GM21619 (cell line): Measurements from ENCODE around the gene TRPM3.

ENCODE experiments used
- ATAC-seq: cut with Tn5 transposase; IDR thresholded peaks from one replicate; pipeline ENCODE4 v1.9.1; 2021; ENCODE audit not compliant: unreplicated experiment

TRPM3 gene

DNA sequence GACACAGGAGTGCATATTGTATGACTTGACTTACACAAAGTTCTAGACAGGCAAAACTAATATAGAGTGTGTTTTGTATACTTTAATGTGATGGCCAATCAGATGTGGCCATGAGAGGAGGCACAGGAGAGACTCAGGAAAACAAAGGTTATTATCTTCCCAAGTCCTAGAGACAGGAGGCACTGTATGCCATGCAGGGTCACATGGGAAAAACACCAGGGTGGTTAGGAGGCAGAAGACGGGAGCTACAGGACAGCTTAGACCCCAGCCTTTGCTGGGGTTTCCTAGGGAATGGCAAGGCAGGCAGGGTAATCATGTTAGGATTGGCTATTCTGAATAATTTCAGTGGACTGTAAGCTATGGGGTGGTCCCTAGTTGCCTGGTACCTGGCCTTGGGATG, 16.2 kb downstream of the TRPM3 start:
- ATAC-seq, result no peak

DNA sequence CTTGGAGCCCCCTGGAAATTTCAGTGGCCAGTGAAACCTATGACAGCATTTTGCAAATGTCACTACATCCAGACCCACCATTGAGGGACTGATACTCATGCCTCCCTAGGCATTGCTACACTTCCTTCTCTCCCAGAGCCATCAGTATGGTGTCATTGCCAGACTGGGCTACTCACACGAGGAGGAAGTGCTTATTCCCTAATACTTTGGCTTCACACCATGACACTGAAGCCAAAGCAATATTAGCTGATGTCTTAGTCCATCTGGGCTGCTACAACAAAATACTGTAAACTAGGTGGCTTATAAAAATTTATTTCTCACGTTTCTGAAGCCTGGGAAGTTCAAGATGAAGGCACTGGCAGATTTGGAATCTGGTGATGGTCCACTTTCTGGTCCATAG, 22.6 kb downstream of the TRPM3 start:
- ATAC-seq, result no peak

DNA sequence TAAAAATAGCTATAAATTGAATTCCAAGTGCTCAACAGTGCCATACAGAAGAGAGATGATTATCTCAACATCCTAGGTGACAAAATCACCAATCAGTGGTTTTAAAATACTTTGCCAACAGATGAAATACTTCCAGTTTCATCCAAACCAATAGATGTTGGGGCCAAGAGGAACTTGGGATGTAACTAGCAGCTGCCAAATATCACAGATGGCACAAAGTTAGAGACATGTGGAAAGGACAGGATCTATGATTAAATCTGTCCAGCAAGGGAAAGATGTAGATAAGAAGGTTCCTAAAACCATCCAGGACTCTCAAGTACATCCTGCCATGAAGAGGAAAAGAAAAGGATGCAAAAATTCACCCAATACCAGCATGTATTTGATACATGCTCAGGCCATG, 23.8 kb downstream of the TRPM3 start:
- ATAC-seq, result no peak

DNA sequence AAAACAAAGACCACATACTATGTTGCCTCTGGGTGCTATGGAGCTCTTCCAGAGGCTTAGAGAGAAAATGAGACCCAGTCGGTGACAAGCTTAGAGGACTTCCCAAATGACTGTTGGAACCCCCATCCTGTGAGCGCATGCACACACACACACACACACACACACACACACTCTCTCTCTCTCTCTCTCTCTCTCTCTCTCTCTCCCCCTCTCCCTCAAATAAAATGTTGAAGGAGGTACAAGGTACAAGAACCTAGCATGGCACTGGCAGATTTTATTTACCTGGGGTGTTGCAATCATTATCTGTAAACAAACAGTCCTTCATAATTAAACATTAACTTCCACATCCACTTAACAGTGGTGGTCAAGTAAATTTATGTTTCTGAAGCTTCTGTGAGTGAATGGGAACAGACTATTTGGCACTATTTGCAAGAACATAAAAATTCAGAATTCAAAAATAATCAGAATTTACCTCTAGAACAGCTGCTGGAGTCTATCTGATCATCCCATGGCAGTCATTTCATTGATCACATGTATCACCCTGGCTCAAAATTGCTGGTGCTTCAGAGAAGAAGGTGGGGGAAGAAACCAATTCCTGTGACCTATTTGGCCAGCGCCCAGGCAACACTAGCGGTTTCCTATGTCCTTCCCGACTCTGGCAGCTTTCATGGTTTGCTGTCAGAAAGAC, 24.9 kb downstream of the TRPM3 start:
- no peak for ATAC-seq

DNA sequence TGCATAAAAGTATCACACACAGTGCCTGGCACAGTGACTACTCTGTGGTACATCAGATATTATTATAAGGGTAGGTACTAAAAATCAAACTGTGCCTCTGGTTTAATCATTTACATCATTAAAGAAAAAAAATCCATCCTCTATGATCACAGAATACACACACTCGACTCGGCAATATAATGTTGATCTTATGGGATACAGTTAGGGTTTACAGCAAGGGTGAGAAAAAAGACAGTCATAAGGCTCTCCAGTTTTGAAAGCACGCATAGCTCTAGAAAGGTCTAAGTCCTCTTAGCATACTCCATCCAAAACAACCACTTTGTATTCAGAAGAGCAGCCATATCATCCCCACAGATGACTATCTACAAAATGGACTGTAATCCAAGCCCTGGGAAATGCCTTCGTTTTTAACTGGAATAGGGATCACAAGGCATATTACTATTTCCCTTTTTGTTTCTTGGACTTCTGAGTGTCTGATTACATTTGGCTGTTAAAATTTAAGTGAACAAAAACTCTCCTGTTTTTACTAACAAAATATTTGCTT, 26.6 kb downstream of the TRPM3 start:
- no peak for ATAC-seq

DNA sequence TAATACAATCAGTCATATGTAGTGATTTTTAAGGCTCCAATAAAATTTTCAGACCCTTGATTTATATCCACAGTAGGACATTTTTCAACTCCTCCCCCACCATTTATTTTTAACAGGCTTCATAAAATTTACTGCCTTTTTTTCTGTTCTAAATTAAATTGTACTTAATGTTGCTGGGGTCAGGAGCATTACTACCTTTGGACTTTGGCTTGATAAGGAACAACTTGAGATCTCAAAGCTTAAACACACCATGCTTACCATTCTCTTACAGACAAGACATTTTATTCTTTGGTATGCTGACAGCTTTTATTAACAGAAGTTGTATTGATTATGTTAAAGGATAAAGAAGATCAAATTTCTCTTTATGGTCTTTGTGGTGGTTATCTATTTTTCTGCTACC, 30.5 kb downstream of the TRPM3 start:
- ATAC-seq, result no peak

DNA sequence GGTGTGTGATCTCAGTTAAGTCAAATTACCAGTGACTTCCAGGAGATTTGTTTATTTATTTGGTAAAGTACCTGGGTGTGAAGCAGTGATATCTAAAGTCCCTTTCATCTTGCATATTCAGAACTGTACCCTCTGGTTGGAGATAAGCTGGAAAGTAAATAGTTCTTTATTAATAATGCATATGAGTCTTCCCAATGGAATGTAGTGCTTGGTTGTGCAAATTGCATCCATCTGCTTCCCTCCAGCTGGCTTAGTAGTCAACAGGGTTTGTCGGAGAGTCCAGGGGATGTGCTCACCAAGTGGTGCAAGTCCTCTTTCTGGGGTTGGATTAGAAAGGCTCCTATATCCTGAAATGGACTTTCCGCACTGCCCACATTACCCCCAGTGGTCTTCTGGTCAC, 42.0 kb downstream of the TRPM3 start:
- no peak for ATAC-seq

DNA sequence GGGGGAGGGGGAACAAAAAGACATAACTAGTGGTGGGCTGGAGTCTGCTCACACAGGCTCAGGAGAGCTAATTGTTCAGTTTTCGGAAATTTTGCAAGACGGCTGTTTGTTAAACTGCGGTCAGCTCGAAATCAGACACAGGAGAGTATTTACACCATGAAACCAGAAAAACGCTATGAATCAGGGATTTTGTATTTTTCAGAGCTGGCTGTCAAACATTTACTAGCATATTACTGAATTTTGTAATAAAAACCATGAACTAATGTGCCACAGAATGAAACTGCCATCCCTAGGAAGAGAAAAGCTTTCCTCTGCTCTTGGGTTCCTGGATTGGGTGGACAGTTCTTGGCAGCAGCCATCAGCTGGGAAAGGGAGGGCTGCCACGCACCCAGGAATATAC, 45.3 kb downstream of the TRPM3 start:
- no peak for ATAC-seq

DNA sequence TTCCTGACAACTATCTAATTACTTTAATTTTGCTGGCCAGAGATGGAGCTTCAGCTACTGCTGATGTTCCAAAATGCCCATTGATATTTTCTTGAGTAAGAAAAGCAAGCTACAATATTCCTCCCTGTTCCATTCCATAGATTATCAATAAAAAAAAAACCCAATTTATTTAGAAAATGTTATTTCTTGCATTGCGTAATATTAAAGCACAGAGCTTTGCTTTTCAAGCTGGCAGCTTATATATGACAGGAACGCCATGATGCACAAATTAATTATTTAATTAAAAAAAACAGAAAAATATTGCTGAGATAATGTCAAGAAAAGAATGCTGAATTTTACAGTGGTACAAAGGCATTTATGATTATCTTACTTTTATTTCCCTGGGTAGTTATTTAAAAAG, 47.9 kb downstream of the TRPM3 start:
- no peak for ATAC-seq

DNA sequence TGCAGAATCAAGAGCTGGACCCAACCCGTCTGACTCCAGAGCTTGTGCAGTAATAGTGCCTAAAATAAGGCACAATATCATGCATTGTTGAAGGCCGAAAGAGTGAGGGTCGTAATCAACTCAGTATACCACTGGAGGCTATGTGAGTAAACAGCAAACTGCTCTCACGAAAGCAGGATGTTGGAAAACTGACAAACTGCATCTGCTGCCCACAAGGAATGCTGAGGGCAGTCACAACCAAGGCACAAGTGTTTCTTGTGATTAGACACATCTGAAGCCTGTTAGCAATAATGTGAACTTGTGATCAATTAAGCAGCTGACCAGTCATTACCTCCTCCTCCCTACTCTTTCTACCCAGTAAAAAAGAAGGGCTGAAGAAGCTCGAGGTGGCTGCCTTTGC, 48.8 kb downstream of the TRPM3 start:
- ATAC-seq, result no peak

DNA sequence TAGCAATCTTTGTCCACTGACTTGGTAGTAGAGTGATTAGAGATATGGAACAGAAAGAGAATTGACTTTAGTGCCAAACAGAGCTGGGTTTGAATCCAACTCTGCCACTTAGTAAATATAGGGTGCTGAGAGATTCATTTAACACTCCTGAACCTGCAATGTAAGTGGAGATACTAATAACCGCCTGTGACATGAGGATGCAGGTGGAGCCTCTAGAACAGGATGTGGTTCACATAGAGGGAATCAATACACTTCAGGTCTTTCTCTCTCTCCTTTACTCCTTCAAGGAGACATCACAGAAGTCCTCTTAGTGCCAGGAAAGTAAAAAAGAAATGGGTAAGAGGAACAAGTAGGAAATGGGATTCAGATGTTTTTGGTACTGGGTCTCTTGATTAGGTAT, 49.8 kb downstream of the TRPM3 start:
- ATAC-seq, result no peak

DNA sequence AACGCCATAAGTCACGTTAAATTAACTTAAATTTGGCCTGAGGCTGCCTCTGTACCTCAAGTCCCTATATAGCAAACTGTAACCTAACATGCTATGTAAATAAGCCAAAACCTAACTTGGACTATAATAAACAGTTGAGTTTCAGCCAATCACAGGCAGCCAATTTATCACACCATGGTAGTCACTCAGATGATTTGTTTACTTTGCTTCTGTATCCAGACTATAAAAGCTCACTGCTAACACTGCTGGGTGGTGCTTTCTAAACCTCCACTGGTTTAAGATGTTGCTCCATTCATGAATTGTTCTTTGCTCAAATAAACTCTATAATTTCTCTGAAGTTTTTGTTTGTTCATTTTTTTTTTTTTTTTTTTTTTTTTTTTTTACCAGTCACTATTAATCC, 62.8 kb downstream of the TRPM3 start:
- no peak for ATAC-seq

DNA sequence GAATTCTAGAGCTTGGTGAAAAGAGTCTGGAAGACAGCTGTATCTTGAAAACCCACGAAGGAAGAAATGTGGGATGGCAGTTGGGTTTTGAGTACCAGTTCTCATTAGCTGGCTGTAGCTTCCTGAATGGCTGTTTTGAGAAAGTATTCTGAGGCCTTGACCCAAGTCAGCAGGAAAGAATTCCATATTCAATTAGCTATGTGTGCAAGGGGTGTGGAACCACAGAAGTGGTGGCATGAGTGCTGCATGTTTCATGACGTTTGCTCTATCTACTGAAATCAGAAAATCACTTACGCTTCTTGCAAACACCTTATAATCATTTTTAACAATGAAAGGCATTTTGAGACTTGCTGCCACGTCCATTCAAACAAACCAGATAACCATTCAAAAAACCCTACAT, 69.1 kb downstream of the TRPM3 start:
- no peak for ATAC-seq

DNA sequence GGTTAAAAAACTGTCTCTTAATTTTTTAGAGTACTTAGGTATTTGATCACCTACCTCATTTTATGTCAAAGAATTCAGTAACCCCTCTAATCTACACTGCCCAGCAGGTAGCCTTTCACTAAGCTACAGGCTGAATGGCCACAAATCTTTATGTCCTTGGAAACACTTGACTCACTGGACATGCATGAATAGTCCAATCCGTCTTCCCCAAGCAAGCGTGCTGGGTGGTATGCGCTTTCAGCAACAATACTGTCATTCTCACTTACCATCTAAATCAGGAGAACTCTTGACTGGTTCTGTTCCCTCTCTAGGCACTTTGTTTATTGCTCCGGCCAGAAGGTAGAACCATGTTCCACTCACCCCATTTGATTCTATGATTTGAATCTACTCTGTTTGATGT, 73.1 kb downstream of the TRPM3 start:
- no peak for ATAC-seq

DNA sequence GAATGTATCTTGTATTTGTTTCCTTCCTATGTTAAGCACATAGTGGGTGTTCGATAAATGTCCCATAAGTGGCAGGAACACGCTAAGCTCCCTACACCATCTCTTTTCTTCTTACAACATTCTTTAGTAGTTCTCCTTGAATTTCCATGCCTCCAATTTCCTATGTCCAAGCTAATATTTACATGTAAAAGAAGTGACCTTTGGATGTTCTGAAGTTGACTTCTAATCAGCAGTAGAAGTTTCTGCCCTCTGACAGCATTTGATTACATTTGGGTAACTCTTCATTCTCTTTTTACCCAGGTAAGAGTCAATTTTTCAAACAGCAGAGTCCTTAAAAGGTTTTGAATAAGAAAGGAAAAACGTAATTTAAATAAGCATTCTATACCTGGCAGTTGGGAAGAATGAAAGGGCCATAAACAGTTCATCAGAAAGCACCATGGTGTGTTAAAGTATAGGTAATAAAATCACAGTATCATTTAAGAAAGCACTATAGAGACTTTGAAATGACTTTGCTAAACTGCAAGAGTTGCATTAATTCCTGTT, 78.9 kb downstream of the TRPM3 start:
- ATAC-seq, result no peak

DNA sequence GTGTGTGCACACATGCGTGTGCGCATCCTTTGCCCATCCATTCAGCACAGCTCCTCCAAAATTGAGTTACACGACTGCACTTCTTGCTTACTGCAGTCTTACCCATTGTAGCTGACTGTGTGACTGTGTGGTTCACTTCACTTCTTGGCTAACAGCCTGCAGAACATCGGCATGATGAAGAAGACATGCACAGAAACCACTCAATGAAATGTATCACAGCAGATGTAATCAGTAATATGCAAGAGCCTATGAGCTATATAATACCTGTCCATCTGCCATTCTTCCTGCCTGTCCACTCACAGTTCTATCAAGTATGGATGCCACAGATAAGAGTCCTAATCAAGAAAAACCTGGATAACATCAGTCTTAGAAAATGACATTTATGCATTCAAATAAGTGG, 83.9 kb downstream of the TRPM3 start:
- ATAC-seq, result no peak

DNA sequence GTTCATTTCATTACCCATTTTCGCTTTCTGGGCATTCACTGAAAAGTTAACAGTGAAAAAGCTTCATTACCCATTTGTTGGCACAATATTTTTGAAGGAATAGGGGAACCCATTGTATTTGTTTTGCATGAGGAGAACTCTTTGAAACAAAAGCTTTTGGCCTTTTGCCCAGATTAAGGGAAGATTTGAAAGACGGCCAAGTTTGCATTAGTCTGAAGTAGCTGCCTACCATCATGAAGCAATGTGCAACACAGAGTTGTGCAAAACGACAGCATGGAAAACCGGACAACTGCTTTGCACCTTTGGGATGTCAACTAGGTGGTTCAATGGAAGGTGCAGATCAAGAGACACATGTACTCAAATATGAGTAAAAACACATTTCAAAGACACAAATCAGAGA, 84.9 kb downstream of the TRPM3 start:
- no peak for ATAC-seq

DNA sequence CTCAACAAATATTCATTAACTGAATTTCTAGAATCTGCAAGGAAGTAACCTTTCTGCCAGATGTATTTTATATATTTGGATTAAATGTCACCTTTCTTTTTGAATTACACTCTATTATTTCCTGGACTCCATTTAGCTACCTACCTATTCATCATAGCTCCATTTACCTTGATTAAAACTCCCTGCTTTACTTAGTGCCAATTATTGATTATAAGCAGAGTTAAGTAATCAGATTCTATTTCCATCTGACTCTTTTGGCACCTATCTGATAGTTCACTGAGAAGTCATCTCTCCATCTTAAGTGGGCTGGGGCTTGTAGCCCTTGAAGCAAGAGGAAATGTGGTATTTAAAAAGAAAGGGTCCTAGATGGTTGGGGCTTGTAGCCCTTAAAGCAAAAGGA, 88.6 kb downstream of the TRPM3 start:
- ATAC-seq, result no peak

DNA sequence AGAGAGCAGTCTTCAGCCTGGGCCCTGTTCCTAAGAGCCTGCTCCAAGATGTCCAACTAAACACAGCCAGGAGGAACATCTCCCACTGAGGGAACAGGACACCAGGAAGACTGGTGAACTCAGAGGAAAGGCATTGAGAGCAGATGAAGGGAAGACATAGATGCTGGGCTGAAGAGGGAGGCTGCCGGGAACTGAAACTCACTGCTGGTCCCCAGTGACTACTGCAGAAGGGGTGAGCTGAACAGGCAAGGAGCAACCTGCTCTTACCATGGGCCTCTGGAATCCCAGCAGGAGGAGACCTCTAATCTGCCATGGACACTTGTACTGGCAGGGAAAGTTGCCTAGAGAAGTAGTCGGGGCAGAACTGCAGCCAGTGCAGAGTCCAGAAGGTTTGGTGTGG, 95.7 kb downstream of the TRPM3 start:
- ATAC-seq, result no peak

DNA sequence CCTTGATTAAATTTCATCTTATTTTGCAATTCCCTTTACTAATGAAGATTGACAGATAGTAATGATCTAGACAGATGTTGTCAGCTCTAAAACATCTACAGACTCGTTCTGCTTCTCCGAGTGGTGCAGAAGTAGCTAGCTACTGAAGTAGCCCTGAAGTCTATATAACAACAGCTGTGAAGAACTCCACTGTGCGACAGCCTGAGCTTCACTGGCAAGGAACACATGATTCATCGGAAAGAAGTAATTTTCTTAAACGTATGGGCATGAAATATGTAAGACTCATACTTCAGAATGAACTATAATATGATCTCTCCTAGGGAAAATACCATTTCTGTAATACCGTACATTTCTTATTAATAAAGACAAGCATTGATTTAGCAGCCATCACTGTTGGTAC, 96.2 kb downstream of the TRPM3 start:
- ATAC-seq, result no peak

DNA sequence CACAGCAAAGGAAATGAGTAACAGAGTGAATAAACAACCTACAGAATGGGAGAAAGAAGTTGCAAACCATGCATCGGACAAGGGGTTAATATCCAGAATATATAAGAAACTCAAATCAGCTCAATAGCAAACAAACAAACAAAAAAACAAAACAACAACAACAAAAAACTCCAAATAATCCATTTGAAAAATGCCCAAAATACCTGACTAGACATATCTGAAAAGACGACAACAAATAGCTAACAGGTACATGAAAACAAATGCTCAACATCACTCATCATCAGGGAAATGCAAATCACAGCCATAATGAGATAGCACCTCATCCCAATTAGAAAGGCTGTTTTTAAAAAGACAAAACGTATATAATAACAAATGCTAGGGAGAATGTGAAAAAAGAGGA, 111.2 kb downstream of the TRPM3 start:
- ATAC-seq, result no peak

DNA sequence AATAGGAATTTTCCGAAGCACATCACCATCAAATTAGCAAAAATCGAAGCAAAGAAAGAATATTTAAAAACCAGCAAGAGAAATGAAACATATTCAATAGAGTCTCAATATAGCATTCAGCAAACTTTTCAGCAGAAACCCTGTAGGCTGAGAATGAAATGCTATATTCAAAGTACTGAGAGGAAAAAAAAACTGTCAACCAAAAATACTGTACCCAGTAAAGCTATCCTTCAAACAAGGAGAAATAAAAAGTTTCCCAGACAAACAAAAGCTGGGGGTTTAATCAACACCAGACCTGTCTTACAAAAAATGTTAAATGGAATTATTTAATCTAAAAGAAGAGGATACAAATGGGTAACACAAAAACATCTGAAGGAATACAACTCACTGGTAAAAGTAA, 116.0 kb downstream of the TRPM3 start:
- ATAC-seq, result no peak

DNA sequence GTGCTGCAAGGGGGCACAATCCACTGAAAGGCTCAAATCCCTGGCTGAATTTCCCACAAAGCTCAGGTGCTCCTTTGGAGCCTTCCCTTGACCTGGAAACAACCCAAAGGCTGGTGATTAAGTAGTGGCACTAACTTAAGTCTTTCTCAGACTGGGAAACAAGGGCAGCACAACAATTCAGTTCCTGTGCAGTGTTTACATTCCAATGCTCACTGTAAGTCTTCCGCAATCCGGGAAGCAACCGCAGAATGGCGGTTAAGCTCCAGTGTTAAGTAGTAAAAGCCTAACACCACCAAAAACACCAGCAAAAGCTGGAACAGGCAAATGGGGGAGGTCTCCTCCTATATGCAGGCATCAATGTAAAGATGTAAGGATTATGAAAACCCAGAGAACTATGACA, 117.2 kb downstream of the TRPM3 start:
- no peak for ATAC-seq
